GM08714 (cell line): ENCODE measurements around the gene TMEM101.
A peak's percentile ranks its signal among the peaks of the same experiment; 100 is the strongest.
"Not testable (repeated sequence)": the region's sequence is repeated elsewhere in the genome, so short reads cannot be mapped to it uniquely, and the experiment has no call there.

Experiments used
- H3K4me3 ChIP-seq: fragments of 200-500 bp; sonication (Bioruptor generic); 2 replicates; pipeline ENCODE4 v1.5.1; 2014; ENCODE audit warnings: mild to moderate bottlenecking, low read length, inconsistent platforms
- ZNF274 ChIP-seq: IDR thresholded peaks from 2 replicates; pipeline ENCODE4 v1.6.1; 2012; ENCODE audit warnings: mild to moderate bottlenecking, low read depth, low read length

TMEM101 gene

GRCh38 chr17:44014437-44015172 is at the start of gene TMEM101:
Gene TMEM101, minus strand, starts transcription at chr17:44014963. Its CDS starts 11 bp downstream, at chr17:44014952.
- peak within 1 kb of the TSS; percentile 88 for H3K4me3 ChIP-seq
- TF ChIP-seq ZNF274, result no peak

GRCh38 chr17:44063704-44064639 is 49.2 kb upstream of the TMEM101 start:
- H3K4me3 ChIP-seq, result no peak overlapping the region
- TF ChIP-seq ZNF274, result no peak

- no peak overlapping the region for H3K4me3 ChIP-seq
Observed at GRCh38 chr17:44062871-44063270, 48.1 kb upstream of the TMEM101 start.

GRCh38 chr17:44061446-44061845 is 46.7 kb upstream of the TMEM101 start:
- TF ChIP-seq ZNF274, result no peak
- H3K4me3 ChIP-seq, result no peak overlapping the region

More at GRCh38 chr17:44062871-44063270, 48.1 kb upstream of the TMEM101 start:
- TF ChIP-seq ZNF274, result no peak

GRCh38 chr17:44059101-44059892 is 44.5 kb upstream of the TMEM101 start:
- TF ChIP-seq ZNF274, result no peak
- no peak overlapping the region for H3K4me3 ChIP-seq

GRCh38 chr17:44053125-44053872 is 38.5 kb upstream of the TMEM101 start:
- TF ChIP-seq ZNF274, result no peak
- H3K4me3 ChIP-seq, result no peak overlapping the region

- TF ChIP-seq ZNF274, result no peak
- H3K4me3 ChIP-seq, result no peak overlapping the region
Observed at GRCh38 chr17:44049294-44050060, 34.7 kb upstream of the TMEM101 start.

GRCh38 chr17:44046893-44047292 is 32.1 kb upstream of the TMEM101 start:
- H3K4me3 ChIP-seq, result not testable (repeated sequence)

- no peak for TF ChIP-seq ZNF274
- no peak overlapping the region for H3K4me3 ChIP-seq
Observed at GRCh38 chr17:44045486-44045885, 30.7 kb upstream of the TMEM101 start.

- H3K4me3 ChIP-seq, result no peak overlapping the region
- TF ChIP-seq ZNF274, result no peak
Observed at GRCh38 chr17:44044071-44044470, 29.3 kb upstream of the TMEM101 start.

- TF ChIP-seq ZNF274, result no peak
- H3K4me3 ChIP-seq, result no peak overlapping the region
Observed at GRCh38 chr17:44043272-44043696, 28.5 kb upstream of the TMEM101 start.

GRCh38 chr17:44039829-44040635 is 25.3 kb upstream of the TMEM101 start:
- TF ChIP-seq ZNF274, result no peak
- no peak overlapping the region for H3K4me3 ChIP-seq
